ENCODE data around the gene ASTN2. TPM values are rescaled to one million over a fixed set of nuclear protein-coding genes. Genes with fewer than 3 reads are reported as not detected.
"Not testable (repeated sequence)": the region's sequence is repeated elsewhere in the genome, so short reads cannot be mapped to it uniquely, and the experiment has no call there.

Gene ASTN2
- total RNA-seq, 2 donors from 2014 or later: 2.2 to 5.1 TPM

GRCh38 chr9:116935149-116935897 lies 479.5 kb downstream of the ASTN2 start:
- H3K27ac Mint-ChIP-seq: no peak overlapping the region
- H3K27me3 Mint-ChIP-seq: no peaks in the 10 kb centered on the region
- H3K9me3 Mint-ChIP-seq: peaks cover 18% of the 10 kb centered on the region
- no peak for DNase-seq (ENCODE audit: low spot score)
- H3K4me3 Mint-ChIP-seq: no peak overlapping the region
- H3K4me1 Mint-ChIP-seq (ENCODE audit: low read depth in 2 of 2): peaks cover 0 to 2% of the 10 kb centered on the region in 2 donors
- no peak for ATAC-seq
- no peaks in the 10 kb centered on the region for H3K36me3 Mint-ChIP-seq

- DNase-seq (ENCODE audit: low spot score): no peak
- Mint-ChIP-seq H3K9me3 (peaks cover 18% of the 10 kb centered on the region), H3K27me3 (no peaks in the 10 kb centered on the region), H3K36me3 (no peaks in the 10 kb centered on the region), H3K4me3 (no peak overlapping the region), H3K4me1 (ENCODE audit: low read depth in 2 of 2) (peaks cover 0 to 2% of the 10 kb centered on the region in 2 donors), H3K27ac (no peak overlapping the region)
- ATAC-seq: no peak
These were observed 480.7 kb downstream of the ASTN2 start for GRCh38 chr9:116934131-116934530.

- no peak overlapping the region for H3K4me3 Mint-ChIP-seq
- no peak for ATAC-seq
- H3K9me3 Mint-ChIP-seq: peaks cover 18% of the 10 kb centered on the region
- DNase-seq (ENCODE audit: low spot score): no peak
- H3K4me1 Mint-ChIP-seq (ENCODE audit: low read depth in 2 of 2): peaks cover 0 to 2% of the 10 kb centered on the region in 2 donors
- no peak overlapping the region for H3K27ac Mint-ChIP-seq
- H3K36me3 Mint-ChIP-seq: no peaks in the 10 kb centered on the region
- H3K27me3 Mint-ChIP-seq: no peaks in the 10 kb centered on the region
These were observed 481.6 kb downstream of the ASTN2 start for GRCh38 chr9:116933251-116933650.

- DNase-seq (ENCODE audit: low spot score) (no peak), ATAC-seq (no peak)
- H3K4me1 Mint-ChIP-seq (ENCODE audit: low read depth in 2 of 2): no peaks in the 10 kb centered on the region
- no peak overlapping the region for H3K27ac Mint-ChIP-seq
- no peaks in the 10 kb centered on the region for H3K36me3 Mint-ChIP-seq
- no peak overlapping the region for H3K4me3 Mint-ChIP-seq
- H3K27me3 Mint-ChIP-seq: no peaks in the 10 kb centered on the region
- peaks cover 12% of the 10 kb centered on the region for H3K9me3 Mint-ChIP-seq
These were observed 485.2 kb downstream of the ASTN2 start for GRCh38 chr9:116929621-116930020.

- Mint-ChIP-seq H3K4me1 (ENCODE audit: low read depth in 2 of 2) (no peaks in the 10 kb centered on the region), H3K27me3 (no peaks in the 10 kb centered on the region), H3K27ac (no peak overlapping the region), H3K4me3 (no peak overlapping the region), H3K36me3 (no peaks in the 10 kb centered on the region), H3K9me3 (peaks cover 12% of the 10 kb centered on the region)
- DNase-seq (ENCODE audit: low spot score) (no peak), ATAC-seq (no peak)
These were observed 486.0 kb downstream of the ASTN2 start for GRCh38 chr9:116928884-116929283.

GRCh38 chr9:116928289-116928688 lies 486.6 kb downstream of the ASTN2 start:
- Mint-ChIP-seq H3K4me3 (no peak overlapping the region), H3K36me3 (no peaks in the 10 kb centered on the region), H3K9me3 (peaks cover 11% of the 10 kb centered on the region), H3K4me1 (ENCODE audit: low read depth in 2 of 2) (no peaks in the 10 kb centered on the region), H3K27me3 (no peaks in the 10 kb centered on the region), H3K27ac (no peak overlapping the region)
- DNase-seq (ENCODE audit: low spot score) (no peak), ATAC-seq (no peak)

- DNase-seq (ENCODE audit: low spot score) (no peak), ATAC-seq (no peak)
- H3K9me3 Mint-ChIP-seq: peaks cover 10% of the 10 kb centered on the region
- H3K4me1 Mint-ChIP-seq (ENCODE audit: low read depth in 2 of 2): no peaks in the 10 kb centered on the region
- H3K36me3 Mint-ChIP-seq: no peaks in the 10 kb centered on the region
- H3K27me3 Mint-ChIP-seq: no peaks in the 10 kb centered on the region
- no peak overlapping the region for H3K4me3 Mint-ChIP-seq
- no peak overlapping the region for H3K27ac Mint-ChIP-seq
These were observed 487.1 kb downstream of the ASTN2 start for GRCh38 chr9:116927726-116928125.

- no peak for DNase-seq (ENCODE audit: low spot score)
- H3K4me3 Mint-ChIP-seq: no peak overlapping the region
- no peaks in the 10 kb centered on the region for H3K27me3 Mint-ChIP-seq
- no peak overlapping the region for H3K27ac Mint-ChIP-seq
- H3K9me3 Mint-ChIP-seq: peaks cover 5% of the 10 kb centered on the region
- H3K4me1 Mint-ChIP-seq (ENCODE audit: low read depth in 2 of 2): no peaks in the 10 kb centered on the region
- no peak for ATAC-seq
- H3K36me3 Mint-ChIP-seq: no peaks in the 10 kb centered on the region
These were observed 489.7 kb downstream of the ASTN2 start for GRCh38 chr9:116925121-116925520.

GRCh38 chr9:116924462-116925110 lies 490.3 kb downstream of the ASTN2 start:
- no peak overlapping the region for H3K4me3 Mint-ChIP-seq
- H3K36me3 Mint-ChIP-seq: no peaks in the 10 kb centered on the region
- peaks cover 5% of the 10 kb centered on the region for H3K9me3 Mint-ChIP-seq
- no peaks in the 10 kb centered on the region for H3K4me1 Mint-ChIP-seq (ENCODE audit: low read depth in 2 of 2)
- H3K27me3 Mint-ChIP-seq: no peaks in the 10 kb centered on the region
- no peak overlapping the region for H3K27ac Mint-ChIP-seq
- DNase-seq (ENCODE audit: low spot score) (no peak), ATAC-seq (no peak)

- H3K4me3 Mint-ChIP-seq; DNase-seq (ENCODE audit: low spot score); H3K4me1 Mint-ChIP-seq (ENCODE audit: low read depth in 2 of 2); H3K9me3 Mint-ChIP-seq; H3K27ac Mint-ChIP-seq; ATAC-seq; H3K36me3 Mint-ChIP-seq; H3K27me3 Mint-ChIP-seq: not testable (repeated sequence)
These were observed 496.9 kb downstream of the ASTN2 start for GRCh38 chr9:116917895-116918508.

- H3K36me3 Mint-ChIP-seq: no peaks in the 10 kb centered on the region
- no peaks in the 10 kb centered on the region for H3K27me3 Mint-ChIP-seq
- DNase-seq (ENCODE audit: low spot score): no peak
- ATAC-seq: no peak
- no peak overlapping the region for H3K27ac Mint-ChIP-seq
- H3K4me3 Mint-ChIP-seq: no peak overlapping the region
- H3K4me1 Mint-ChIP-seq (ENCODE audit: low read depth in 2 of 2): no peaks in the 10 kb centered on the region
- H3K9me3 Mint-ChIP-seq: peaks cover 16% of the 10 kb centered on the region
These were observed 501.3 kb downstream of the ASTN2 start for GRCh38 chr9:116913536-116913935.

- DNase-seq (ENCODE audit: low spot score): no peak
- Mint-ChIP-seq H3K36me3 (no peaks in the 10 kb centered on the region), H3K27me3 (no peaks in the 10 kb centered on the region), H3K4me3 (no peak overlapping the region), H3K4me1 (ENCODE audit: low read depth in 2 of 2) (no peaks in the 10 kb centered on the region), H3K9me3 (peaks cover 10% of the 10 kb centered on the region), H3K27ac (no peak overlapping the region)
- no peak for ATAC-seq
These were observed 504.7 kb downstream of the ASTN2 start for GRCh38 chr9:116910201-116910600.

- no peak overlapping the region for H3K27ac Mint-ChIP-seq
- no peaks in the 10 kb centered on the region for H3K4me1 Mint-ChIP-seq (ENCODE audit: low read depth in 2 of 2)
- no peaks in the 10 kb centered on the region for H3K36me3 Mint-ChIP-seq
- ATAC-seq: no peak
- peaks cover 14% of the 10 kb centered on the region for H3K9me3 Mint-ChIP-seq
- no peak for DNase-seq (ENCODE audit: low spot score)
- no peaks in the 10 kb centered on the region for H3K27me3 Mint-ChIP-seq
- H3K4me3 Mint-ChIP-seq: no peak overlapping the region
These were observed 506.9 kb downstream of the ASTN2 start for GRCh38 chr9:116907989-116908388.

- no peaks in the 10 kb centered on the region for H3K4me1 Mint-ChIP-seq (ENCODE audit: low read depth in 2 of 2)
- DNase-seq (ENCODE audit: low spot score): no peak
- ATAC-seq: no peak
- H3K27me3 Mint-ChIP-seq: no peaks in the 10 kb centered on the region
- H3K4me3 Mint-ChIP-seq: no peak overlapping the region
- H3K36me3 Mint-ChIP-seq: no peaks in the 10 kb centered on the region
- peaks cover 16% of the 10 kb centered on the region for H3K9me3 Mint-ChIP-seq
- H3K27ac Mint-ChIP-seq: no peak overlapping the region
These were observed 509.7 kb downstream of the ASTN2 start for GRCh38 chr9:116905171-116905588.
